ENCODE results near the gene ANKMY1. TPM values are rescaled to one million over a fixed set of nuclear protein-coding genes. Genes with fewer than 3 reads are reported as not detected.

Gene ANKMY1
- total RNA-seq, 1 experiment from 2014 or later: 2.4 TPM

- in situ Hi-C loops (cut with HindIII; ENCODE audit: low pct_unique_long_range_greater_than_20kb, low sequenced_read_pairs): no loop called here
- DNase-seq (ENCODE audit: low read depth): peak; percentile 60
These were observed 119.7 kb downstream of the ANKMY1 start for GRCh38 chr2:240437861-240438809.

- no peak for DNase-seq (ENCODE audit: low read depth)
- in situ Hi-C loops (cut with HindIII; ENCODE audit: low pct_unique_long_range_greater_than_20kb, low sequenced_read_pairs): no loop called here
These were observed 120.3 kb downstream of the ANKMY1 start for GRCh38 chr2:240437551-240437860.

GRCh38 chr2:240436683-240437550 lies 120.9 kb downstream of the ANKMY1 start:
- in situ Hi-C loops (cut with HindIII; ENCODE audit: low pct_unique_long_range_greater_than_20kb, low sequenced_read_pairs): no loop called here
- no peak for DNase-seq (ENCODE audit: low read depth)

- DNase-seq (ENCODE audit: low read depth): no peak
These were observed 121.7 kb downstream of the ANKMY1 start for GRCh38 chr2:240435948-240436682.

GRCh38 chr2:240435457-240435947 lies 122.3 kb downstream of the ANKMY1 start, which contains the start of gene GPC1:
Gene GPC1 (plus strand): TSS chr2:240435663. CDS start chr2:240435919, 256 bp downstream.
- in situ Hi-C loops (cut with HindIII; ENCODE audit: low pct_unique_long_range_greater_than_20kb, low sequenced_read_pairs): no loop called here
- peak; percentile 60 for DNase-seq (ENCODE audit: low read depth)

More at GRCh38 chr2:240435948-240436682, 121.7 kb downstream of the ANKMY1 start:
- in situ Hi-C loops (cut with HindIII; ENCODE audit: low pct_unique_long_range_greater_than_20kb, low sequenced_read_pairs): no loop called here

GRCh38 chr2:240434728-240435456 lies 122.9 kb downstream of the ANKMY1 start:
- in situ Hi-C loops (cut with HindIII; ENCODE audit: low pct_unique_long_range_greater_than_20kb, low sequenced_read_pairs): no loop called here
- peak; percentile 66 for DNase-seq (ENCODE audit: low read depth)

- DNase-seq (ENCODE audit: low read depth): peak; percentile 85
- in situ Hi-C loops (cut with HindIII; ENCODE audit: low pct_unique_long_range_greater_than_20kb, low sequenced_read_pairs): no loop called here
These were observed 123.6 kb downstream of the ANKMY1 start for GRCh38 chr2:240433973-240434727.

GRCh38 chr2:240432820-240433801 lies 124.7 kb downstream of the ANKMY1 start:
- in situ Hi-C loops (cut with HindIII; ENCODE audit: low pct_unique_long_range_greater_than_20kb, low sequenced_read_pairs): no loop called here
- DNase-seq (ENCODE audit: low read depth): no peak

- in situ Hi-C loops (cut with HindIII; ENCODE audit: low pct_unique_long_range_greater_than_20kb, low sequenced_read_pairs): no loop called here
- DNase-seq (ENCODE audit: low read depth): no peak
These were observed 125.4 kb downstream of the ANKMY1 start for GRCh38 chr2:240432430-240432819.

GRCh38 chr2:240431661-240432424 lies 125.9 kb downstream of the ANKMY1 start:
- in situ Hi-C loops (cut with HindIII; ENCODE audit: low pct_unique_long_range_greater_than_20kb, low sequenced_read_pairs): no loop called here
- DNase-seq (ENCODE audit: low read depth): no peak

GRCh38 chr2:240431271-240431660 lies 126.5 kb downstream of the ANKMY1 start:
- in situ Hi-C loops (cut with HindIII; ENCODE audit: low pct_unique_long_range_greater_than_20kb, low sequenced_read_pairs): no loop called here
- no peak for DNase-seq (ENCODE audit: low read depth)

GRCh38 chr2:240430595-240430994 lies 127.2 kb downstream of the ANKMY1 start:
- in situ Hi-C loops (cut with HindIII; ENCODE audit: low pct_unique_long_range_greater_than_20kb, low sequenced_read_pairs): no loop called here

GRCh38 chr2:240429872-240430491 lies 127.8 kb downstream of the ANKMY1 start:
- DNase-seq (ENCODE audit: low read depth): no peak
- in situ Hi-C loops (cut with HindIII; ENCODE audit: low pct_unique_long_range_greater_than_20kb, low sequenced_read_pairs): no loop called here

More at GRCh38 chr2:240430595-240430994, 127.2 kb downstream of the ANKMY1 start:
- no peak for DNase-seq (ENCODE audit: low read depth)
